GM18870 (cell line): ENCODE results near the gene GUK1.

ENCODE experiments used
- ATAC-seq: cut with Tn5 transposase; IDR thresholded peaks from one replicate; pipeline ENCODE4 v1.9.1; 2021; ENCODE audit warnings: moderate library complexity; ENCODE audit not compliant: unreplicated experiment

GUK1 gene

DNA sequence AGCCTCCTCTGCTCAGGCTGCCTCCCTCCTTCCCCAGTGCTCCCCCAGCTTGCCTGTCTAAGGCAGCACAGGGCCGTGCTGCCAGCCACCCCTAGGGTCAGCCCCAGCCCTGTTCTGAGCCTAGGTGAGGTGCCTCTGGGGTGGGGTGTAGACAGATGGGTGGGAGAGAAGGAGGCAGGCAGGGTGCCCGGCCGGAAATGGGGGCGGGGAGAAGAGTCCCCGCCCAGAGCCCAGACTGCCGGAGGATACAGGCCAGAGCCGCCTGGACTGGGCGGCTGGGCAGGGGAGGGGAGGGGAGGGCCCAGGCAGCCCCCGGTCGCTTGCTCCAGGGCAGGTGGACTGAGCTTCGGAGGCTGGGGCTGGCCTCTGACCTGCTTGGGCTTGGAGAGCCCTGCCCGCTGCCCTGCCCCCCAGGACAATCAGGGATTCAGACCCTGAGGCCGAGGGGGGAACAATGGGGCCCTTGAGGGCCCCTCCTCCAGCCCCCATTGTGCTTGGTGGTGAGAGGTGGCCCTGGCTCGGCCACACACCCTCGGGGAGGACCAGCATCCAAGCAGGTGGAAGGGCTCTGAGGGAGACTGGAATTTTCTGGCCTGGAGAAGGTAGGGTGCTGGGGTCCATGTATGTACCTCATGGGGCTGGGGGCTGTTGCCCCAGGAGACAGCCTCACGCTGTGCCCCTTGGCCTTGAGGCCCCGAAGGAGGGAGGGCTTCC is 9.5 kb downstream of the GUK1 start, which contains the start of gene GJC2:
Gene GJC2 (plus strand): TSS at position 525 of the 714 bp plus-strand sequence. CDS start 7,829 bp downstream, outside the sequence.
- ATAC-seq, result no peak

DNA sequence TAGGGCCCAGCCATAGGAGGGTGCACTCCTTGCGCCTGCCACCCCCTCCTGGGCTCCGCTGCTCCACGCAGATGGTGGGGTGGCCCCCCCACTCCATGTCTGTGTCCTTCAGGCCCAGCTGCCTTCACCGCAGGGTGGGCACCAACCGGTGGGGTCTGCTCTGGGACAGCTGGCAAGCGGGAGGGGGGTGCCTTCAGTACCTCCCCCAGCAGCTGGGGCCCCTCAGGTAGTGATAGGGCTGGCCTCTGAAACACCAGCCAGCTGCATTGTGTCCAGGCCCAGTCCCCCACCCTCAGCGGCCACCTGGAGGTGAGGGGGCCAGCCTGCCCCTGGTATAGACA is 10.0 kb downstream of the GUK1 start:
- ATAC-seq, result no peak

DNA sequence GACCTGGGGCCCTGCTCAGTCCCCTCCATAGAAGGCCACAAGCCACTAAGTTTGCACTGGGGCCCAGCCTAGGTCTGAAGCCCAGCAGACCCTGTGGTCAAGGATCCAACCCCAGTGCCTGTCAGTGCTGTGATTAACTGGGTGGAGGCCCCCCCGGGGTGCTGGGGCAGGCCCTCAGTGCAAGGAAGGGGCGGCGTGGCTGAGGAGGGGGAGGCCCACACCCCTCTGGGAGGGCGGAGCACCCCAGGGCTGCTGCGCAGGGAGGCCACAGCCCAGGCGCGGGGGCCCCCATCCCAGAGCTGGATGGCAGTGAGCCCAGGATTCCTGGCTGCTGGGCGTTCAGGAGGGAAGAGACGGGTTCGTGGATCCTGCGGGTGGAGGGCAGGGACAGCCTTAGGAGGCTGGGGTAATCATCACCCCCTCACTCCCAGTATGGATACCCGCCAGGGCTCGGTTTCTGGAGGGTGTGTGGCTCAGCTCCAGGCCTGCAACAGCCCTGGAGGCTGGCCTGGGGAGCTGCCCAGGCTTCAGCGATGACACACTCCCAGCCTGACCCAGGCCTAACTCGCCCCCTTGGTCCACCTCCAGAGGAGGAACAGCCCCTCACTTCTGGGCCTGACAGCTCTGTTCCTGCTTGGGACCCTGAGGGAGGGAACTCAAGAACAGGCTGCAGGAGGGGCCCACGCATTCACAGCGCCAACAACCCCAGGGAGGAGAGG is 10.5 kb downstream of the GUK1 start:
- no peak for ATAC-seq

DNA sequence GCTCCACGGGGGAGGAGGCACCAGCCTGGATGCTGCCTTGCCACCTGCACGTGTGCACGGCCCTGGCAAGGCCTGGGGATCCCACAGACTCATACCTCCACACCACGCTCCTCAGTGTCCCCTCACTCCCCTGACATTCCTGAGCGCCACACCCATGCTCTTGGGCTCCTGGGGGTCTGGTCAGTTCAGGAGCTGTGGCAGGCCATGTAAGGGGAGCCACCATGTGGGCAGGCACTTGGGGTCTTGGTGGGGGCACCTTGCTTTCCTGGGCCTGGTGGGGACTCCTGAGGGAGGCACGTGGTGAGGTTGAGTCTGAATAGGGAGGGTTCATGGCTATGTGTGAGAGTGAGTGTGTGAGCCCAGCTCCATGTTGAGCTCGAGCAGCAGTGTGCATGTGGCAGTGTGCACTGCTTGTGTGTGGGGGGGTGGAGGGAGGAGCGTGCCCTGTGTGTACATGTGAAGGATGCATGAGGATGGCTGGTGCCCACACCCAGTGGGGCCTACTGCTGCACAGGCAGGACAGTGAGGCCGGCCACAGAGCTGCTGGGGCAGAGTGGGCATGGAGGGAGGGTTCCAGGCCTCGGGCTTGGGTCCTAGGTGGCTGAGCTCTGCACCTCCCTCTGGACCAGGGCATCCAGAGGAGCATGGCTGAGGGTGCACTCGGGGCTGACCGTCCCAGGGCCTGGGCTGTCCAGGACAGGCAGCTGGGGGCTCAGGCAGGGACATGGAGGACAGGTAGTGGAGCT is 11.3 kb downstream of the GUK1 start:
- ATAC-seq, result no peak

DNA sequence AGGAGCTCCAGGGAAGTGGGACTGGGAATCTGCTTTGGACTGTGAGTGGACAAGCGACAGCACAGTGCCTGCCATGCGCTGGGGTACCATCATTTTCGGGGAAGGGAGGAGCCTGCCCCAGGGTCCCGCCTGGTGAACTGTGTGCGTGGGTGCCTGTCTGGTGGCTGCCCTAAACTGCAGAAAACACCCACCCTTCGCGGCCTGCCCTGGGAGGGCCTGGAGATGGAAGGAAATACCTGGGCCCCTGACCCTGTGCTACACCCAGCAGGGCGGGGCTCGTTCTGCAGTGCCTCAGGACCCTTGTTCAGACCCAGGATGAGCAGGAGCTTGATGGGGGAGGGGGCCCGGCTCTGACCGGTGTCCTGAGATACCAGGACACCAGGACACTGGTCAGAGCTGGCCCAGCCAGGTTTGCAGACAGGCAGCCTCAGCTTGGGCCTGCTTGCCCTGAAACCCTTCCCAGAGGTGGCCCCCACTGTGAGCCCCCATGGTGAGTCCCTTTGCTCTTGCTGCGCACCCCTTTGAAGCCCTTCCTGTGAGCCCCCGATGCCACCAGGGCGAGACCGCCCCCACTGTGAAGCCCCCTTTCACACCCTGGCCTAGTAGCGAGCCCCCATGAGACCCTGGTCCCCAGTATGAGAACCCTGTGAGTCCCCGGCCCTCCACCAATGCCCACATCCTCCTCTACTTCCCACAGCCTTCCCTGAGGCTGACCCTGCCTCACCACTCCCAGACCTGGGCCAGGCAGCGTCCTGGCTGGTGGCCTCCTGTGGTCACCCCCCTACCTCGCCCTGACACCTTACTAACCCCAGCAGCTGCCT is 12.2 kb downstream of the GUK1 start:
- ATAC-seq, result no peak

DNA sequence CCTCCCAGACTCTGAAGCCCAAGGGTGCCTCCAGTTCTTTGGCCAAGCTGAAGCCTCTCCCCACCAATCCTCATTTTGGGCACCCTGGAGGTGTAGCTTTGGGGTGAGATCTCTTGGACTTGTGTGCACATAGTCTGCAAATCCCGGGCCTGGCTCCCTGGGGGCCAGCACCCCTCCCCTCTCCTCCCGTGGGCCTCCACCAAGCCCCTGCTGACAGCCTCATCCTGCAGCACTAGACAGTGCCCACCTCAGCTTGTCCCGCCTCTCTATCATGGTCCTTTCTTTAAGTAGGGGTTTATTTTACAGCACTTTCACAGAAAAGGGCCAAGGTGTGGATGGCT is 12.8 kb downstream of the GUK1 start:
- ATAC-seq, result no peak

DNA sequence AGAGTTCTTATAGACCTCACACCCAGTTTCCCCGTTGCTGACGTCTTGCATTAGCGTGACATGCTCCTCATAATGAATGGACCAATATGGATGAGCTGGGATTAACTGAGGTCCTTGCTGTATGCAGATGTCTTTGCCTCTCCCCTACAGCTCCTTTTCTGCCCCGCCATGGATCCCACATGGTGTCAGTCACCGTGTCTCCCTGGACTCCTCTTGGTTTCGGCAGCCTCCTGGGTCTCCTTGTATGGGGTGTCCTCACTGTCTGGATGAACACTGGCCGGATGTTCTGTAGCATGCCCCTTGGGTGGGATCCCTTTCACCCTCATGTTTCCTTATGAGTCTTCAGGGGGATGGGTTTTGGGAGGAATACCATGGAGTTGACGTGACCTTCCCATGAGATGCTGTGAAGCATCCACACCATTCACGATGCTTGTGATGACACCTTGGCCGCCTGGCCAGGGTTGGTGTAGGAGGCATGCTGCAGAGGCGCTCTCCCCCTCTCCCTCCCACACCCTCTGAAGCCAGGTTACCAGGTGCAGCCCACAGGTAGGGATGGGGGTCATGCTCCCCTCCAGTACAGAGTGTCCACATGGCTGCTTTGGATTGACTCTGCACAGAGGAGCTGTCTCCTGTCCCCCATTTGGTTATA is 14.1 kb downstream of the GUK1 start:
- no peak for ATAC-seq

DNA sequence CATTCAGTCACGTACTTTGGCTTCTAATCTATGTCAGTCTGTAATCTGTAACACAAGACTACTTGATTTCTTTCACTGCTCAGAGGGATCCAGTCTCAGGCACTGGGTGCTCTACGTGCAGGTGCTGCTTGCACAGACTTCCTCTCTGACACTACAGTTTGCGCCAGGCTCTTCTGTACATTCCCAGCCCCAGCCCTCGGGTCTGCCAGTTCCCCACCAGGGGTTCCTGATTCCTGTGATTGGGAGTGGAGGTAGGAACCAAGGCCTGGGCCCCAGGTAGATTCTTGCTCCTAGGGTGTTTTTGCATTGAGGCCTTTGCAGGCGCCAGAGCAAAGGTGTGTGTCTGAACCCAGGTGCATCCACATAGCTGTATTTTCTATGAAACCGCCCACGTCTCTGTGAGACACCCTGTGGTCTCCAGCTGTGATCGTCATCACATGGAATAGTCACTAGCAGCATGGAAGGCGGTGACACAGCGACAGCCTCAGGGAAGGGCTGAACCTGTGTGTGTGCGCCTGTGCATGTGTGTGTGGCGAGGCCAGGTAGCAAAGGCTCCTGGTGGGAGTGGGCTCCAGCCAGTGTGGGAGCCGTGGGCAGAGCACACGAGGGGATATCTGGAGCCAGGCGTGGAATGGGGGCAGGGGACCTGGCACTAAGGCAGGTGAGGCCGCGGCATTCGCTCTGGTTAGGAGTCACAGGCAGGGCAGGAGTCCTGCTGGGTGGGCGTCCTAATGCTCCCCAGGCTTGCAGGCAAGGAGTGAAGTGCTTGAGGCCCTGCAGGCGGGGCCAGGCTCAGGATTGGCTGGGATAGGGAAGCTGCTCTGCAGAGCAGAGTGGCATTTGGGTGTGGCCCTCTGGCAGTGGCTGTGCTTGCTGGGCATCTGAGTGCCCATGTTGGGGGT is 14.8 kb downstream of the GUK1 start:
- no peak for ATAC-seq

DNA sequence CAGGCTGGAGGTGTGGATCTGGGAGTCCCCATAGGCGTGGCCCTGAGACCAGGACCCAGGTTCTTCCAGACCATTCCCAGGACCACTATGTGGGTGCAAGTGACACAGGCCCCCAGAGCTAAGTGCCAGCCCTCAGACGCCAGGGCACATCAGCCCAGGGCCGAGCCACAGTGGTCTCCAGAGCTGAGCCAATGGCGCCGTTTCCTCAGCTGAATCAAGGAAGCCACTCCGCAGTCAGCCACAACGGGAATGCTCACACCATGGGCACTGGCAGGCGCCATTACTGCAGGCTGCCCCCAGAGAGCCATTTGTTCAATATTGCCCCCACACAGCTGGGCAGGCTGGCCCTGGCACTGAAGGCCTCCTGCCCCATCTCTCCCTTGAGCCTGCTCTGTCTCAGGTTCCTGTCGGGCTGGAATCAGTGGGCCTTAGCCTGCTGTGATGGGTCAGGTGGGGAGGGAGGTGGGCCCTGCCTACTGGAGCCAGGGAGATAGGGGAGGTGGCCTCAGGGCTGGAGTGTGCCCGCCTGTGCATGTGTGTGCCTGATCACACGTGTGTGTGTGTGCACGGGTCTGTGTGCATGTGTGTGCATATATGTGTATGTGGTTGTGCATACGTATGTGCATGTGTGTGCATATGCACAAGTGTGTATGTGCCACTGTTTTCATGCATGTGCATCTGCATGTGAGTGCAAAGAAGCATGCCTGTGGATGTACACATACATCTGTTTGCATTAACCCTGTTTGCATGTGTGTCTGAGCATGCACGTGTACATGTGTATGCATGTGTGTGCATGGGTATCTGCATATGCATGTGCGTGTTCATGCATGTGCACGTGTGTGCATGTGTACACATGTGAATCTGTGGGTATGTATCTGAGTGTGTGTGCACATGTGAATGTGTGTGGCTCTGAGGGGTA is 15.8 kb downstream of the GUK1 start:
- no peak for ATAC-seq

DNA sequence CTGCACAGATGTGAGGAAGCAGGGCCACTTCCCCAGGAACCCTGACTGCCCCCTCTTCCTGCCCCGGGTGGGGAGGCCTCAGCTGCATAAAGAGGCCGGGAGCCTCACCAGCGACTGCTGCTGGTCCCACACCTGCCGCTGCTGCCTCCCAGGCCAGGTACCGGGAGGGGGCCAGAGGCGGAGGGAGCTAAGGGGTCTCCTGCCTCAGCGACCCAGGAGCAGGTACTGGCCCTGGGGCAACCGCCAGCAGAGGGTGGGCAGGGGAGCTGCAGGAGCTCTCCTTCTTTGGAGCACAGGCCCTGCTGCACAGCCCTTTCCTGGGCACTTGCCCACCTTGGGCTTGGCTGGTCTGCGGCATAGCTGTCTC is 16.4 kb downstream of the GUK1 start:
- no peak for ATAC-seq

DNA sequence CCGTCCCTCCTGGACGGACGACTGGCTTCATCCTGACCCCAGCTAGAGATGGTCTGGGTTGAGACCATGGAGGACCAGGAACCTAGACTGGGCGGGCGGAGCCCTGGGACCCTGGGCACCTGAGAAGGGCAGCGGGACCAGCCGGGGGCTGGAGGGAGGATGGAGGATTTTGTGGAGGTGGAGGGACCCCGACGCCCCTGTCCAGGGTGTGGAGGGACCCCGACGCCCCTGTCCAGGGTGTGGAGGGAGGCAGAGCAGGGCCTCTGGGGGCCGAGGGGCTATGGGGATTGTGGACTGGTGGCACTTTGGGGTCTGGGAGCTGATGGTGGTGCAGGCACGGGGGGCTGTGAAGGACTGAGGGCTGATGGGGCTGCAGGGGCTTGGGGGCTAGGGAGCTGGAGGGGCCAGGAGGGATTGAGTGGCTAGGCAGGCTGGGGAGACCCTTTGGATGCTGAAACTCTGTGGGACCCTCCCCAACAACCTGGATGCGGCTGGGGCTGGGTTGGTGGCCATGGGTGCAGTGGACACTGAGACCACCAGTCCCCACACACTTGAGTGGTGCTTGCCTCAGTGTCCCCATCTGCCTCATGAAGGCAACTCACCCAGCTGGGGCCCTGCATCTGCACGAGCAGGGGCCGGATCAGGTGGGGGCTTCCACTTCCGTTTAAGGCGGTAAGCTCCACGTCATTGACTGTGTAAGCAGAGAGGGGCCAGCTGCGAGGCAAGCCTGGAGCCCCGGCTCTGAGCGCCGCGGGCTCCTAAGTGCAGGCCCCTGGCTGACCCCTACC is 17.1 kb downstream of the GUK1 start:
- no peak for ATAC-seq

DNA sequence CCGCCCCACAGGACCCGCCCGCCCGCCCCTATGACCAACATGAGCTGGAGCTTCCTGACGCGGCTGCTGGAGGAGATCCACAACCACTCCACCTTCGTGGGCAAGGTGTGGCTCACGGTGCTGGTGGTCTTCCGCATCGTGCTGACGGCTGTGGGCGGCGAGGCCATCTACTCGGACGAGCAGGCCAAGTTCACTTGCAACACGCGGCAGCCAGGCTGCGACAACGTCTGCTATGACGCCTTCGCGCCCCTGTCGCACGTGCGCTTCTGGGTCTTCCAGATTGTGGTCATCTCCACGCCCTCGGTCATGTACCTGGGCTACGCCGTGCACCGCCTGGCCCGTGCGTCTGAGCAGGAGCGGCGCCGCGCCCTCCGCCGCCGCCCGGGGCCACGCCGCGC is 17.6 kb downstream of the GUK1 start:
- ATAC-seq, result no peak

DNA sequence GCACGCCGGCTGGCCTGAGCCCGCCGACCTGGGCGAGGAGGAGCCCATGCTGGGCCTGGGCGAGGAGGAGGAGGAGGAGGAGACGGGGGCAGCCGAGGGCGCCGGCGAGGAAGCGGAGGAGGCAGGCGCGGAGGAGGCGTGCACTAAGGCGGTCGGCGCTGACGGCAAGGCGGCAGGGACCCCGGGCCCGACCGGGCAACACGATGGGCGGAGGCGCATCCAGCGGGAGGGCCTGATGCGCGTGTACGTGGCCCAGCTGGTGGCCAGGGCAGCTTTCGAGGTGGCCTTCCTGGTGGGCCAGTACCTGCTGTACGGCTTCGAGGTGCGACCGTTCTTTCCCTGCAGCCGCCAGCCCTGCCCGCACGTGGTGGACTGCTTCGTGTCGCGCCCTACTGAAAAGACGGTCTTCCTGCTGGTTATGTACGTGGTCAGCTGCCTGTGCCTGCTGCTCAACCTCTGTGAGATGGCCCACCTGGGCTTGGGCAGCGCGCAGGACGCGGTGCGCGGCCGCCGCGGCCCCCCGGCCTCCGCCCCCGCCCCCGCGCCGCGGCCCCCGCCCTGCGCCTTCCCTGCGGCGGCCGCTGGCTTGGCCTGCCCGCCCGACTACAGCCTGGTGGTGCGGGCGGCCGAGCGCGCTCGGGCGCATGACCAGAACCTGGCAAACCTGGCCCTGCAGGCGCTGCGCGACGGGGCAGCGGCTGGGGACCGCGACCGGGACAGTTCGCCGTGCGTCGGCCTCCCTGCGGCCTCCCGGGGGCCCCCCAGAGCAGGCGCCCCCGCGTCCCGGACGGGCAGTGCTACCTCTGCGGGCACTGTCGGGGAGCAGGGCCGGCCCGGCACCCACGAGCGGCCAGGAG is 18.3 kb downstream of the GUK1 start:
- ATAC-seq, result no peak

DNA sequence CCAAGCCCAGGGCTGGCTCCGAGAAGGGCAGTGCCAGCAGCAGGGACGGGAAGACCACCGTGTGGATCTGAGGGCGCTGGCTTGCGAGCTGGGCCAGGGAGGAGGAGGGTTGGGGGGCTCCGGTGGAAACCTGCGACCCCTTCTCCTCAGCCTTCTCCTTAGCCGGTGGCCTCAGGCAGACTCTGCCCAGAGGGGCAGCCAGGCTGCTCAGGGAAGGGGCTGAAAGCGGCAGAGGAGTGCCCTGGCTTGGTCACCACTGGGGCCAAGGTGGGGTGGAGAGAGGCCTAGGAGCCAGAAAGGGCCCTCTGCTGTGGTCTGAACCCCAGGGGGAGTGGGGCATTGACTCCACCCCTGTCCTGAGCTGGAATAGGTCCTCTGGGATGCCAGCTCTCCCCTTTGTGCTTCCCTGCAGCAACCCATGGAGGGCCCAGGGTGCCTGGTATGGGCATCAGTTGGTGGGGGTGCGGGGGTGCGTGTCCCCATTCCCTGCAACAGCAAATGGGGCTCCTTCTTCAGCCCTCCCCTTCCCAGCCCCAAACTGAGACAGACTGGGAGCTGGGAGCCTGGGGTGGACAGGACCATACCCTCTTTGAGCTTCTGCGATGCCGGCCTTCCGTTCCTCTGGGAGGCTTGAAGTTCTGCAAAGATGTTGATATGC is 19.1 kb downstream of the GUK1 start:
- ATAC-seq, result no peak

DNA sequence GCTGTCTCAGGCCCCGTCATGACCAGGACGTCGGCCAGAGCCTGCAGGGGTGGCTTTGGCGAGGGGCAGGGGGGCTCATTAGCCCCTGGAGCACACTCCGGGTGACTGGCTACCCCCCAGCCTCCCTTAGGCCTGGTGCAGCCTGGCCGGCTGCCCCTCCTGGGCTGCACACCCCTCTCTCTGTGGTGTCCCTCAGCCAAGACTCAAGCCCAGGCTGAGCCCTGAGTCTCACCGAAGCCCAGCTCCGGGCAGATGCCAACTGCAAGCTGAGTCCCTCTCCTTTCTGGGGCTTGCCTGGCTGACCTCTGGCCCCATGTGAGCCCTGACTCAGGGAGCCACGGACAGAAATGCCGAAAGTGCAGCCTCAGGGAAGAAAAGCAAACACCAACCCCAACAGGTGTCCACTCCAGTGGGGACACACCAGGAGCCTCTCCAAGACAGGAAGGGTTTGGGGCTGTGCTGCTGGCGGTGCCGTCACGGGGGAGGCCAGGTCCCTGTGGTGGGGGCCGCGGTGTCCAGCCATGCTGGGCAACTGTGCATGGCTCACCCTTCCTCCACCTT is 20.2 kb downstream of the GUK1 start:
- no peak for ATAC-seq

DNA sequence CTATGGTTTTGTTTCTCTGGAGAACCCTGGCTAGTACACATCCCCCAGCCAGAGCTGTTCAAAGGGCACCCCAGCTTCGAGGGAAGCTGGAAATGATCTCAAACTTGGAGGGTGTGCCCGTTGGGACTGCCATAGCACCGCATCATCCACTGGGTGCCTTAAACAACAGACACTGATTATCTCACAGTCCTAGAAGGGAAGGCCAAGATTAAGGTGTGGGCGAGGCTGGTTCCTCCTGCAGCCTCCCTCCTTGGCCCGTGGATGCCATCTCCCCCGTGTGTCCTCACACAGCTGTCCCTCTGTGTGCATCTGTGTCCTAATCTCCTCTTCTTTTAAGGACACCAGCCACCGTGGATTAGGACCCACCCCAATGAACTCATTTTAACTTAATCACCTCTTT is 21.3 kb downstream of the GUK1 start:
- ATAC-seq, result no peak
